ENCODE results near the gene ACTRT3.

GRCh38 chr3:169809230-169809795 is 40.0 kb upstream of the ACTRT3 start:
- TF ChIP-seq, protein P1, sequence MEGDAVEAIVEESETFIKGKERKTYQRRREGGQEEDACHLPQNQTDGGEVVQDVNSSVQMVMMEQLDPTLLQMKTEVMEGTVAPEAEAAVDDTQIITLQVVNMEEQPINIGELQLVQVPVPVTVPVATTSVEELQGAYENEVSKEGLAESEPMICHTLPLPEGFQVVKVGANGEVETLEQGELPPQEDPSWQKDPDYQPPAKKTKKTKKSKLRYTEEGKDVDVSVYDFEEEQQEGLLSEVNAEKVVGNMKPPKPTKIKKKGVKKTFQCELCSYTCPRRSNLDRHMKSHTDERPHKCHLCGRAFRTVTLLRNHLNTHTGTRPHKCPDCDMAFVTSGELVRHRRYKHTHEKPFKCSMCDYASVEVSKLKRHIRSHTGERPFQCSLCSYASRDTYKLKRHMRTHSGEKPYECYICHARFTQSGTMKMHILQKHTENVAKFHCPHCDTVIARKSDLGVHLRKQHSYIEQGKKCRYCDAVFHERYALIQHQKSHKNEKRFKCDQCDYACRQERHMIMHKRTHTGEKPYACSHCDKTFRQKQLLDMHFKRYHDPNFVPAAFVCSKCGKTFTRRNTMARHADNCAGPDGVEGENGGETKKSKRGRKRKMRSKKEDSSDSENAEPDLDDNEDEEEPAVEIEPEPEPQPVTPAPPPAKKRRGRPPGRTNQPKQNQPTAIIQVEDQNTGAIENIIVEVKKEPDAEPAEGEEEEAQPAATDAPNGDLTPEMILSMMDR (conservative IDR thresholded peaks at IDR 0.05; ENCODE audit: low read depth, low read length) = no peak
- no peak for TF ChIP-seq EZH2 (IDR thresholded peaks at IDR 0.05; ENCODE audit: borderline replicate concordance, low read depth, low read length, poor library complexity, severe bottlenecking)

Data from A673 (cell line).